Lower leg skin (tissue), 3 donors: ENCODE data around the gene ST7.

ENCODE experiments used
- CTCF ChIP-seq, 3 donors: fragments of 450-650 bp; IDR thresholded peaks; one replicate each; pipeline ENCODE4 v1.5.1; 2016; ENCODE audit warnings: antibody characterized with exemption in 3 of 3, mild to moderate bottlenecking in 3 of 3, moderate library complexity in 2 of 3
- POLR2A ChIP-seq, 2 donors: fragments of 450-650 bp; IDR thresholded peaks; one replicate each; pipeline ENCODE4 v1.6.1; 2016 to 2017; ENCODE audit warnings: antibody characterized with exemption in 2 of 2, mild to moderate bottlenecking in 1 of 2, moderate library complexity in 1 of 2

- TF ChIP-seq CTCF (IDR thresholded peaks at IDR 0.05): no peak
- TF ChIP-seq POLR2A (IDR thresholded peaks at IDR 0.05): no peak
Measured at GRCh38 chr7:117135553-117135891, 182.2 kb downstream of the ST7 start.
